K562 (cell line): ENCODE data around the gene CDK11B. TPM values are rescaled to one million over a fixed set of nuclear protein-coding genes. Genes with fewer than 3 reads are reported as not detected.

ENCODE experiments used
- ARID2 ChIP-seq: fragments of 450-650 bp; IDR thresholded peaks from 2 replicates; pipeline ENCODE4 v1.6.1; 2017; ENCODE audit warnings: antibody characterized with exemption, mild to moderate bottlenecking
- BMI1 ChIP-seq: fragments of 150-350 bp; IDR thresholded peaks from 2 replicates; pipeline ENCODE4 v1.6.1; 2014; ENCODE audit warnings: low read length
- BRD4 ChIP-seq: fragments of 200-600 bp; sonication (generic); IDR thresholded peaks from 2 replicates; pipeline ENCODE4 v1.6.1; 2017; ENCODE audit warnings: inconsistent platforms
- CC2D1A ChIP-seq: fragments of 450-650 bp; IDR thresholded peaks from 2 replicates; pipeline ENCODE4 v1.6.1; 2017; ENCODE audit warnings: mild to moderate bottlenecking
- CGGBP1 ChIP-seq: fragments of 250-450 bp; sonication (Bioruptor Pico); IDR thresholded peaks from 2 replicates; pipeline ENCODE4 v1.9.0; 2021; ENCODE audit warnings: mild to moderate bottlenecking
- CREB3 ChIP-seq: fragments of 450-650 bp; conservative IDR thresholded peaks from 2 replicates; pipeline ENCODE4 v1.6.1; 2016; ENCODE audit warnings: missing genetic modification characterization, low read depth, mild to moderate bottlenecking, missing compliant biosample characterization, moderate library complexity
- ETV5 ChIP-seq: sonication (generic); formaldehyde crosslinking; IDR thresholded peaks from 2 replicates; pipeline ENCODE4 v1.4.0; 2020; ENCODE audit warnings: low read depth, mild to moderate bottlenecking, missing genetic modification reagents
- LEF1 ChIP-seq: fragments of 450-650 bp; IDR thresholded peaks from 2 replicates; pipeline ENCODE4 v1.6.1; 2016; ENCODE audit warnings: mild to moderate bottlenecking
- MAFK ChIP-seq: IDR thresholded peaks from 2 replicates; pipeline ENCODE4 v1.6.1; 2011; ENCODE audit warnings: low read length, improper control_type of control experiment
- POLR3A ChIP-seq: IDR thresholded peaks from 2 replicates; pipeline ENCODE4 v1.6.1; 2011; ENCODE audit warnings: borderline replicate concordance, mild to moderate bottlenecking, moderate library complexity; ENCODE audit not compliant: insufficient read length, insufficient read depth; ENCODE audit errors: extremely low read depth
- POU5F1 ChIP-seq: fragments of 150-350 bp; IDR thresholded peaks from 2 replicates; pipeline ENCODE4 v1.6.1; 2014; ENCODE audit warnings: borderline replicate concordance, low read length, low read depth, mild to moderate bottlenecking; ENCODE audit not compliant: partially characterized antibody
- PYGO2 ChIP-seq: fragments of 450-650 bp; IDR thresholded peaks from 2 replicates; pipeline ENCODE4 v1.6.1; 2016; ENCODE audit warnings: mild to moderate bottlenecking, missing genetic modification characterization, moderate library complexity, missing compliant biosample characterization
- RBM34 ChIP-seq: fragments of 200-400 bp; formaldehyde crosslinking; IDR thresholded peaks from 2 replicates; pipeline ENCODE4 v1.6.1; 2018; ENCODE audit warnings: low read length, borderline replicate concordance; ENCODE audit not compliant: insufficient read depth
- RCOR1 ChIP-seq, 2 experiments: IDR thresholded peaks; 2 replicates each; pipeline ENCODE4 v1.6.1; 2012; ENCODE audit warnings: low read depth in 2 of 2, low read length in 2 of 2, borderline replicate concordance in 1 of 2, improper control_type of control experiment in 1 of 2
- RFX5 ChIP-seq: IDR thresholded peaks from 2 replicates; pipeline ENCODE4 v1.6.1; 2011; ENCODE audit warnings: low read depth, mild to moderate bottlenecking, improper control_type of control experiment, low read length
- SNIP1 ChIP-seq: fragments of 450-650 bp; IDR thresholded peaks from 2 replicates; pipeline ENCODE4 v1.7.1; 2017; ENCODE audit warnings: low read depth, mild to moderate bottlenecking
- TGIF2 ChIP-seq: sonication (generic); formaldehyde crosslinking; IDR thresholded peaks from 2 replicates; pipeline ENCODE4 v1.8.1; 2022; ENCODE audit warnings: mild to moderate bottlenecking, missing genetic modification reagents, moderate library complexity
- XRCC5 ChIP-seq: fragments of 200-400 bp; formaldehyde crosslinking; IDR thresholded peaks from 2 replicates; pipeline ENCODE4 v1.6.1; 2017; ENCODE audit warnings: low read depth, mild to moderate bottlenecking, low read length
- ZBTB26 ChIP-seq: fragments of 450-650 bp; formaldehyde crosslinking; IDR thresholded peaks from 2 replicates; pipeline ENCODE4 v1.4.0; 2022; ENCODE audit warnings: missing genetic modification characterization
- ZC3H8 ChIP-seq: fragments of 450-650 bp; IDR thresholded peaks from 2 replicates; pipeline ENCODE4 v1.6.1; 2017
- ZFP1 ChIP-seq: fragments of 450-650 bp; formaldehyde crosslinking; IDR thresholded peaks from 2 replicates; pipeline ENCODE4 v1.4.0; 2020; ENCODE audit warnings: mild to moderate bottlenecking, mixed read lengths
- ZFP36 ChIP-seq: fragments of 150-350 bp; IDR thresholded peaks from 2 replicates; pipeline ENCODE4 v1.6.1; 2018; ENCODE audit warnings: low read length, low read depth; ENCODE audit not compliant: partially characterized antibody
- ZZZ3 ChIP-seq: fragments of 450-650 bp; IDR thresholded peaks from 2 replicates; pipeline ENCODE4 v1.6.1; 2016; ENCODE audit warnings: antibody characterized with exemption, mild to moderate bottlenecking, moderate library complexity
- polyA plus RNA-seq, 8 experiments: library from polyadenylated mRNA; depleted of rRNA in 4 of 8; stranded (reverse) in 5 of 8; unstranded in 3 of 8; fragments of >200 nt; fragmentation: Nextera tagmentation in 2 of 8; fragmentation: Illumina TruSeq in 1 of 8; extraction: Ambion mirVana in 2 of 8; extraction: Trizol in 1 of 8; gene quantifications; 2 replicates each; pipeline versions ENCODE4 v1.2.1 to v1.2.3, GENCODE V29; 2011 to 2014; ENCODE audit warnings: inconsistent platforms in 1 of 8, missing spikeins in 1 of 8
- total RNA-seq, 7 experiments: library from RNA; depleted of rRNA in 6 of 7; stranded (reverse); fragments of >200 nt in 6 of 7; fragmentation: Illumina TruSeq in 2 of 7; extraction: Trizol in 2 of 7; gene quantifications; 2 replicates each; pipeline versions ENCODE4 v1.2.1 to v1.2.3, GENCODE V29; 2011 to 2021; ENCODE audit warnings: low replicate concordance in 1 of 7
- TF ChIP-seq, protein P1 (sequence below): fragments of 450-650 bp; formaldehyde crosslinking; IDR thresholded peaks from 2 replicates; pipeline ENCODE4 v1.4.0; 2020; ENCODE audit warnings: mild to moderate bottlenecking, moderate library complexity
- TF ChIP-seq, protein P2 (sequence below): IDR thresholded peaks from 2 replicates; pipeline ENCODE4 v1.6.1; 2012; ENCODE audit warnings: low read depth, low read length, improper control_type of control experiment, borderline replicate concordance

CDK11B gene
- total and polyA plus RNA-seq, 9 of the 15 experiments (the other 6 are each of a cell fraction or from before 2014, with no cell fraction given), result 2.8 to 52.2 (median 19.5) TPM

GRCh38 chr1:1614204-1614953, 44.4 kb downstream of the CDK11B start (continued):
- TF ChIP-seq CREB3 (tag) (no peak), ARID2 (no peak), CC2D1A (no peak), XRCC5 (no peak), ZC3H8 (no peak), PYGO2 (no peak), ZZZ3 (no peak), BMI1 (no peak), POU5F1 (no peak), BRD4 (no peak), RFX5 (no peak), ZBTB26 (no peak), ETV5 (CRISPR knock-in tag) (no peak), TGIF2 (CRISPR knock-in tag) (peak; percentile 90; the same call in 1 of the 2 replicates), ZFP36 (no peak), MAFK (no peak), RCOR1 (IDR thresholded peaks at IDR 0.05; ENCODE audit: borderline replicate concordance in 1 of 2, low read depth in 2 of 2, low read length in 2 of 2) (no peak), POLR3A (no peak), LEF1 (no peak; the same call in 1 of the 2 replicates), SNIP1 (no peak), CGGBP1 (CRISPR knock-in tag) (no peak), ZFP1 (CRISPR knock-in tag) (no peak), RBM34 (no peak)
- TF ChIP-seq, protein P1, sequence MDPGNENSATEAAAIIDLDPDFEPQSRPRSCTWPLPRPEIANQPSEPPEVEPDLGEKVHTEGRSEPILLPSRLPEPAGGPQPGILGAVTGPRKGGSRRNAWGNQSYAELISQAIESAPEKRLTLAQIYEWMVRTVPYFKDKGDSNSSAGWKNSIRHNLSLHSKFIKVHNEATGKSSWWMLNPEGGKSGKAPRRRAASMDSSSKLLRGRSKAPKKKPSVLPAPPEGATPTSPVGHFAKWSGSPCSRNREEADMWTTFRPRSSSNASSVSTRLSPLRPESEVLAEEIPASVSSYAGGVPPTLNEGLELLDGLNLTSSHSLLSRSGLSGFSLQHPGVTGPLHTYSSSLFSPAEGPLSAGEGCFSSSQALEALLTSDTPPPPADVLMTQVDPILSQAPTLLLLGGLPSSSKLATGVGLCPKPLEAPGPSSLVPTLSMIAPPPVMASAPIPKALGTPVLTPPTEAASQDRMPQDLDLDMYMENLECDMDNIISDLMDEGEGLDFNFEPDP (CRISPR knock-in tag), result no peak
- TF ChIP-seq, protein P2, sequence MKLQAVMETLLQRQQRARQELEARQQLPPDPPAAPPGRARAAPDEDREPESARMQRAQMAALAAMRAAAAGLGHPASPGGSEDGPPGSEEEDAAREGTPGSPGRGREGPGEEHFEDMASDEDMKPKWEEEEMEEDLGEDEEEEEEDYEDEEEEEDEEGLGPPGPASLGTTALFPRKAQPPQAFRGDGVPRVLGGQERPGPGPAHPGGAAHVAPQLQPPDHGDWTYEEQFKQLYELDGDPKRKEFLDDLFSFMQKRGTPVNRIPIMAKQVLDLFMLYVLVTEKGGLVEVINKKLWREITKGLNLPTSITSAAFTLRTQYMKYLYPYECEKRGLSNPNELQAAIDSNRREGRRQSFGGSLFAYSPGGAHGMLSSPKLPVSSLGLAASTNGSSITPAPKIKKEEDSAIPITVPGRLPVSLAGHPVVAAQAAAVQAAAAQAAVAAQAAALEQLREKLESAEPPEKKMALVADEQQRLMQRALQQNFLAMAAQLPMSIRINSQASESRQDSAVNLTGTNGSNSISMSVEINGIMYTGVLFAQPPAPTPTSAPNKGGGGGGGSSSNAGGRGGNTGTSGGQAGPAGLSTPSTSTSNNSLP, result no peak
